GM12878 (cell line): Measurements from ENCODE around the gene GSE1. TPM values are rescaled to one million over a fixed set of nuclear protein-coding genes. Genes with fewer than 3 reads are reported as not detected.

Source experiments
- ATAC-seq: fragments of 200-7000 bp; cut with Tn5 transposase; 3 replicates; pipeline ENCODE4 v1.9.1; 2020; ENCODE audit warnings: mild to moderate bottlenecking, moderate library complexity
- BruUV-seq: library from RNA; stranded (reverse); fragments of 400-500 nt; replicated peaks from 2 replicates; lab custom pipeline; 2021; lab: Mats Ljungman, UMichigan
- CTCF ChIA-PET: fragments of 300-600 bp; sonication (Branson Sonifier 250); formaldehyde crosslinking; extraction: SDS; loops from one replicate; lab custom pipeline; 2021; ENCODE audit warnings: inconsistent platforms; lab: Yijun Ruan, JAX
- POLR2A ChIA-PET: fragments of 350-600 bp; formaldehyde crosslinking; extraction: SDS; loops from one replicate; lab custom pipeline; 2021; ENCODE audit warnings: inconsistent platforms; lab: Charles Lee
- RAD21 ChIA-PET: fragments of 300-600 bp; sonication (Branson Sonifier 250); formaldehyde crosslinking; loops from one replicate; lab custom pipeline; 2023; ENCODE audit warnings: antibody characterized with exemption; ENCODE audit not compliant: unreplicated experiment; lab: Charles Lee
- SMC1A ChIA-PET: fragments of 300-600 bp; sonication (Branson Sonifier 250); formaldehyde crosslinking; loops from one replicate; lab custom pipeline; 2023; ENCODE audit not compliant: unreplicated experiment, uncharacterized antibody; lab: Charles Lee
- DNase-seq: peaks from one replicate; pipeline ENCODE4 v3.0.0-alpha.2; 2011; ENCODE audit warnings: low read depth, low spot score
- FAIRE-seq: peaks from 3 replicates; lab custom pipeline; 2011; peaks lifted over from hg19 to GRCh38; lab: Jason Lieb, UNC
- H2AFZ ChIP-seq: 2 replicates; pipeline ENCODE4 v1.6.0; 2011; ENCODE audit warnings: low read depth, low read length, control low read depth; ENCODE audit not compliant: control insufficient read depth
- H3K27ac ChIP-seq: 2 replicates; pipeline ENCODE4 v1.5.1; 2011; ENCODE audit warnings: control low read depth; ENCODE audit not compliant: control insufficient read depth, insufficient read depth
- H3K27me3 ChIP-seq, 2 experiments: replicated peaks in 1 of 2; 2 replicates each; pipeline versions ENCODE4 v1.6.0 to v1.6.1; 2011; ENCODE audit warnings: low read length in 1 of 2; ENCODE audit not compliant: control insufficient read depth in 2 of 2, insufficient read depth in 2 of 2
- H3K36me3 ChIP-seq, 2 experiments: 2 replicates each; pipeline ENCODE4 v1.5.1; 2011; ENCODE audit warnings: low read length in 1 of 2; ENCODE audit not compliant: control insufficient read depth in 2 of 2, insufficient read depth in 2 of 2
- H3K4me1 ChIP-seq: 2 replicates; pipeline ENCODE4 v1.6.1; 2011; ENCODE audit warnings: mild to moderate bottlenecking, low read length, moderate library complexity, mixed read lengths; ENCODE audit not compliant: control insufficient read depth, insufficient read depth
- H3K4me2 ChIP-seq: 2 replicates; pipeline ENCODE4 v1.6.0; 2011; ENCODE audit warnings: control low read depth; ENCODE audit not compliant: control insufficient read depth, insufficient read depth
- H3K4me3 ChIP-seq: fragments of 200-600 bp; sonication (generic); 2 replicates; pipeline ENCODE4 v1.5.1; 2016
- H3K79me2 ChIP-seq: 2 replicates; pipeline ENCODE4 v1.6.0; 2011; ENCODE audit warnings: low read length; ENCODE audit not compliant: control insufficient read depth, insufficient read depth
- H3K9ac ChIP-seq: 2 replicates; pipeline ENCODE4 v1.8.0; 2011; ENCODE audit warnings: low read length, control low read depth, mixed read lengths; ENCODE audit not compliant: control insufficient read depth, insufficient read depth
- H3K9me3 ChIP-seq: replicated peaks from 3 replicates; pipeline ENCODE4 v1.5.1; 2011; ENCODE audit warnings: mild to moderate bottlenecking, low read length; ENCODE audit not compliant: control insufficient read depth, insufficient read depth
- H4K20me1 ChIP-seq: 2 replicates; pipeline ENCODE4 v1.6.0; 2011; ENCODE audit not compliant: control insufficient read depth, insufficient read depth
- ATF7 ChIP-seq: fragments of 450-650 bp; IDR thresholded peaks from 2 replicates; pipeline ENCODE4 v1.6.1; 2016; ENCODE audit warnings: low read depth, mild to moderate bottlenecking
- ETV6 ChIP-seq, 2 experiments: fragments of 450-650 bp in 1 of 2; IDR thresholded peaks in 1 of 2; conservative IDR thresholded peaks in 1 of 2; 2 replicates each; pipeline ENCODE4 v1.6.1; 2014; ENCODE audit warnings: antibody characterized with exemption in 1 of 2, borderline replicate concordance in 1 of 2, low read depth in 1 of 2, mild to moderate bottlenecking in 1 of 2, moderate library complexity in 1 of 2
- GATAD2B ChIP-seq: fragments of 450-650 bp; conservative IDR thresholded peaks from 2 replicates; pipeline ENCODE4 v1.6.1; 2017; ENCODE audit warnings: low read depth, mild to moderate bottlenecking, moderate library complexity
- WGBS: methylation state at CpG from one replicate; pipeline ENCODE4 v1.1.6; 2016; ENCODE audit warnings: low lambda C conversion rate; ENCODE audit not compliant: insufficient replicate concordance, insufficient coverage; ENCODE audit errors: missing lambda C conversion rate; 5-methylcytosine and 5-hydroxymethylcytosine counted together
- in situ Hi-C: fragments of 300-500 bp; cut with MboI; formaldehyde crosslinking; loops from 9 replicates; pipeline ENCODE4 v1.14.3; 2018; ENCODE audit warnings: mixed read lengths
- intact Hi-C: fragments of 100-400 bp; cut with micrococcal nuclease; formaldehyde crosslinking; loops from one replicate; pipeline ENCODE4 v1.14.2; 2022; ENCODE audit not compliant: unreplicated experiment
- polyA plus RNA-seq, 11 experiments: library from polyadenylated mRNA; depleted of rRNA in 4 of 11; unstranded in 6 of 11; stranded (reverse) in 5 of 11; fragments of >200 nt; fragmentation: Nextera tagmentation in 4 of 11; fragmentation: Illumina TruSeq in 1 of 11; extraction: Ambion mirVana in 4 of 11; extraction: Trizol in 1 of 11; gene quantifications; 1 replicate in 1 of 11; 2 replicates in 10 of 11; pipeline versions ENCODE4 v1.2.1 to v1.2.3, GENCODE V29; 2011 to 2016; ENCODE audit warnings: inconsistent platforms in 2 of 11, missing spikeins in 2 of 11, low read depth in 1 of 11
- total RNA-seq, 4 experiments: library from RNA; depleted of rRNA in 3 of 4; stranded (reverse); fragments of >200 nt in 3 of 4; fragmentation: Illumina TruSeq in 1 of 4; extraction: Trizol in 1 of 4; gene quantifications; 2 replicates each; pipeline versions ENCODE4 v1.2.1 to v1.2.3, GENCODE V29; 2013 to 2021
- TF ChIP-seq, protein P1 (sequence below): IDR thresholded peaks from 2 replicates; pipeline ENCODE4 v1.6.1; 2012; ENCODE audit warnings: mild to moderate bottlenecking, low read depth, low read length

GSE1 gene
- total and polyA plus RNA-seq, 10 of the 15 experiments (the other 5 are each of a cell fraction or from before 2014, with no cell fraction given): 4.6 to 58.7 (median 18.2) TPM

DNA sequence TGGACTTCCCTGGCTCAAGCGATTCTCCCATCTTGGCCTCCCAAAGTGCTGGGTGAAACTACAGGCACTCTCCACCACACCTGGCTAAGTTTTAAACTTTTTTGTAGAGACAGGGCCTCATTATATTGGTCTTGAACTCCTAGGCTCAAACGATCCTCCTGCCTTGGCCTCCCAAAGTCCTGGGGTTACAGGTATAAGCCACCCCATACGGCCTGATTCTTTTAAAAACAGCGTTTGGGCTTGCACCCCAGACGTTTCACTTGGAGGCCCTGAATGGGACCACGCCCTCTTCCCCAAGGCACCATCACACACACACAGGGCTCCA is 105.0 kb downstream of the GSE1 start:
- peak; percentile 8; the same call in 2 of the 3 replicates for ATAC-seq
- intact Hi-C loops: loop anchor here (1.0 to 10.0 kb wide), 5 partner anchors 39 to 323 kb away; no protein-coding TSS in a partner anchor
- no peak for DNase-seq
- ChIA-PET SMC1A (interaction anchor here (1.0 to 1.8 kb wide), 3 partner anchors 35 to 44 kb away, joined by 3 to 5 read pairs (median 3); no protein-coding TSS in a partner anchor), CTCF (interaction anchor here (0.7 to 6.4 kb wide), 16 partner anchors 22 to 603 kb away, joined by 3 to 36 read pairs (median 4); no protein-coding TSS in a partner anchor), RAD21 (interaction anchor here (1.5 kb wide), 1 partner anchor 323 kb away, joined by 3 read pairs; no protein-coding TSS in a partner anchor), POLR2A (interaction anchor here (0.6 kb wide), 1 partner anchor 26 kb away, joined by 4 read pairs; no protein-coding TSS in a partner anchor)
- H3K9me3 ChIP-seq: no peaks in the 10 kb centered on the region
- H3K9ac ChIP-seq: no peak overlapping the region
- 16% methylated on average over 6 of the region's 6 CpGs for WGBS
- H3K27me3 ChIP-seq: no peaks in the 10 kb centered on the region
- no peaks in the 10 kb centered on the region for H3K4me1 ChIP-seq
- no peaks in the 10 kb centered on the region for H3K36me3 ChIP-seq
- TF ChIP-seq GATAD2B (no peak), ETV6 (conservative IDR thresholded peaks at IDR 0.05 in 1 of 2, IDR thresholded peaks at IDR 0.05 in 1 of 2; ENCODE audit: borderline replicate concordance in 1 of 2, low read depth in 1 of 2) (no peak), ATF7 (no peak)
- TF ChIP-seq, protein P1, sequence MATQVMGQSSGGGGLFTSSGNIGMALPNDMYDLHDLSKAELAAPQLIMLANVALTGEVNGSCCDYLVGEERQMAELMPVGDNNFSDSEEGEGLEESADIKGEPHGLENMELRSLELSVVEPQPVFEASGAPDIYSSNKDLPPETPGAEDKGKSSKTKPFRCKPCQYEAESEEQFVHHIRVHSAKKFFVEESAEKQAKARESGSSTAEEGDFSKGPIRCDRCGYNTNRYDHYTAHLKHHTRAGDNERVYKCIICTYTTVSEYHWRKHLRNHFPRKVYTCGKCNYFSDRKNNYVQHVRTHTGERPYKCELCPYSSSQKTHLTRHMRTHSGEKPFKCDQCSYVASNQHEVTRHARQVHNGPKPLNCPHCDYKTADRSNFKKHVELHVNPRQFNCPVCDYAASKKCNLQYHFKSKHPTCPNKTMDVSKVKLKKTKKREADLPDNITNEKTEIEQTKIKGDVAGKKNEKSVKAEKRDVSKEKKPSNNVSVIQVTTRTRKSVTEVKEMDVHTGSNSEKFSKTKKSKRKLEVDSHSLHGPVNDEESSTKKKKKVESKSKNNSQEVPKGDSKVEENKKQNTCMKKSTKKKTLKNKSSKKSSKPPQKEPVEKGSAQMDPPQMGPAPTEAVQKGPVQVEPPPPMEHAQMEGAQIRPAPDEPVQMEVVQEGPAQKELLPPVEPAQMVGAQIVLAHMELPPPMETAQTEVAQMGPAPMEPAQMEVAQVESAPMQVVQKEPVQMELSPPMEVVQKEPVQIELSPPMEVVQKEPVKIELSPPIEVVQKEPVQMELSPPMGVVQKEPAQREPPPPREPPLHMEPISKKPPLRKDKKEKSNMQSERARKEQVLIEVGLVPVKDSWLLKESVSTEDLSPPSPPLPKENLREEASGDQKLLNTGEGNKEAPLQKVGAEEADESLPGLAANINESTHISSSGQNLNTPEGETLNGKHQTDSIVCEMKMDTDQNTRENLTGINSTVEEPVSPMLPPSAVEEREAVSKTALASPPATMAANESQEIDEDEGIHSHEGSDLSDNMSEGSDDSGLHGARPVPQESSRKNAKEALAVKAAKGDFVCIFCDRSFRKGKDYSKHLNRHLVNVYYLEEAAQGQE: no peak
- in situ Hi-C loops: loop anchor here (5.0 kb wide), 1 partner anchor 61 kb away; no protein-coding TSS in a partner anchor
- no TSS peak for BruUV-seq
- no peak overlapping the region for H3K4me2 ChIP-seq
- no peak overlapping the region for H2AFZ ChIP-seq
- no peaks in the 10 kb centered on the region for H4K20me1 ChIP-seq
- no peak for FAIRE-seq
- H3K79me2 ChIP-seq: no peaks in the 10 kb centered on the region
- no peak overlapping the region for H3K4me3 ChIP-seq
- H3K27ac ChIP-seq: no peak overlapping the region
